Stimulated activated CD4-positive, alpha-beta T cell treated with anti-CD3 and anti-CD28 coated beads, Interleukin-4, amount 100 ng/mL, for 4 hours (primary cell): ENCODE measurements around the gene CHSY1.

Experiments
- DNase-seq, 2 experiments: peaks; one replicate each; pipeline ENCODE4 v3.0.0-alpha.2; 2020

The CHSY1 gene

DNA sequence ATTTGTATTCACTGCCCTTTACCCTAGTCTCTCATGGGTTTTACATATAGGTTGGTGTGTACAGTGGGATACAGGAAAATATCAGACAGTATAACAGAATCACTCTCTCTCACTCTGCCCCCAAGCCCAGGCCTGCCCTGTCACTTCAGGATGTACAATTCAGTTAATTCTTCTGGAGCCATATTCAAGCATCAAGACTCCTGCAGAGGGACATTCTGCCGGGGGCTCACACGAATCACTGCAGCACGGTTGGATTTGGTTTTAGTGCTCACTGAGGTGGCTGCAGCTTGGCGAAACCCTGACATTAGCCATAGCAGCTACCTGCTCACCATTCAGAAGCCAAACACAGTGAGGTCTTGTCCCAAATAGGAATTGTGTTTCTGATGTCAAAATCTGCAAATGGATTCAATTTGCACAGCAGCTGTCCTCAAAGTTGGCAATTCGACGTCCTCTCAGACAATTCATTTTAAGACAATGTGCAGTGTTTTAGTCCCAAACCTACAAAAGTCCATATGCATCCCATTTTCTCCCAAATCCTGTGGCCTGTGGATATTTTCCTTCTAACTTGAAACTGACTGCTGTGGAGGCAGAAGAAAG is 82.9 kb downstream of the CHSY1 start:
- DNase-seq = no peak

DNA sequence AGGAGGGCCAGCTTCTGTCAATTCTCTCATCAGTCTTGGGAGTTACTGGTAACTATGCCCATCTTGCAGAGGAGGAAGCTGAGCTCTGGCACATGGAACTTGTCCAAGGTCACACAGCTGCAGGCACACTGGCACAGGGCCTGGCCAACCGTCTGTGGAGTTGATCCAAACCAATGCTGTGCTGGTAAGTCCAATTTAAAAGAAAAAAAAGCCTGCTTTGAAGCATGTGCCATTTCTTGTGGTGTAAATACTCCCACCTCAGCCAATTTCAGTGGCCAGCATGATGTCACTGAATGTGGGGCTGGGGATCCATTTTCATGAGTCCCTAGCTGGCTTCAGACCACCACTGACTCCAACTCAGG is 83.4 kb downstream of the CHSY1 start:
- no peak for DNase-seq

- DNase-seq = peak; percentile 22 to 73
Measured at GRCh38 chr15:101167753-101168462, 83.9 kb downstream of the CHSY1 start.

DNA sequence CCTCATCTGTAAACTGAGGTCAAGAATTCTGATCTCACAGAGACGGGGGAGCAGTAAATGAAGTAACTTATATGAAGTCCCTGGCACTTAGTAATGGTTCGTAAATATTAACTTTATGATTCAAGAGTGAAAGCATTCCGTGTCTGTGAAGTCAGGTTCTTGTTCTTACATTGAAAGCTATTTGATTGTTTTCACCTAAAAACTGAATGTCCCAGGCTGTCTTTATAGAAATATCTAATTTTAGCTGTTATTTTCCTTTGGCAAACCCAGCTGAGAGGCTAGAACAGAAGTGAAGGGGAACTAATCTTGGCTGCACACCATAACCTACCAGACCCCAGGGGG is 84.5 kb downstream of the CHSY1 start:
- DNase-seq = no peak

DNA sequence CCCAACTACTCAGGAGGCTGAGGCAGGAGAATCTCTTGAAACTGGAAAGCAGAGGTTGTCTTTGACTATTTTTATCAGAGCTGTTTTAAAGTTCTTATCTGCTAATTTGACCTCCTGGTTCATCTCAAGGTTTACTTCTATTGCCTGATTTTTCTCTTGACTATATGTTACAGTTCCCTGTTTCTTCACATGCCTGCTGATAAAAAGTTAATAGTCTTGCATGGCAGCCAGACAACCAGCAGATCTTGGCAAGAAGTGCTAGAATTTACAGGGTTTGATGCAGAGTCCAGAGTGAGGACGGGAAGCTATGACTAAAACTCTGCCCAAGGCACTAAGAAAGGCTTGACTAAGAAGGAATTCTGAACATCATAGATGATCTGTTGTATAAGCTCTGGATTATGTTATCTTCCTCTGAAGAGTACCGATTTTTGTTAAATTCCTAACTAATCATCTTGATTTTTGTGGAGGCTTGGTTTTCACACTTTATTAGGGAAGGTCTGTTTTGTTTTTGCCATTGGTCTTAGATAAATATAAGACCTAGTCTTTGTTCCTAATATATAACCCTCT is 85.9 kb downstream of the CHSY1 start:
- no peak for DNase-seq

DNA sequence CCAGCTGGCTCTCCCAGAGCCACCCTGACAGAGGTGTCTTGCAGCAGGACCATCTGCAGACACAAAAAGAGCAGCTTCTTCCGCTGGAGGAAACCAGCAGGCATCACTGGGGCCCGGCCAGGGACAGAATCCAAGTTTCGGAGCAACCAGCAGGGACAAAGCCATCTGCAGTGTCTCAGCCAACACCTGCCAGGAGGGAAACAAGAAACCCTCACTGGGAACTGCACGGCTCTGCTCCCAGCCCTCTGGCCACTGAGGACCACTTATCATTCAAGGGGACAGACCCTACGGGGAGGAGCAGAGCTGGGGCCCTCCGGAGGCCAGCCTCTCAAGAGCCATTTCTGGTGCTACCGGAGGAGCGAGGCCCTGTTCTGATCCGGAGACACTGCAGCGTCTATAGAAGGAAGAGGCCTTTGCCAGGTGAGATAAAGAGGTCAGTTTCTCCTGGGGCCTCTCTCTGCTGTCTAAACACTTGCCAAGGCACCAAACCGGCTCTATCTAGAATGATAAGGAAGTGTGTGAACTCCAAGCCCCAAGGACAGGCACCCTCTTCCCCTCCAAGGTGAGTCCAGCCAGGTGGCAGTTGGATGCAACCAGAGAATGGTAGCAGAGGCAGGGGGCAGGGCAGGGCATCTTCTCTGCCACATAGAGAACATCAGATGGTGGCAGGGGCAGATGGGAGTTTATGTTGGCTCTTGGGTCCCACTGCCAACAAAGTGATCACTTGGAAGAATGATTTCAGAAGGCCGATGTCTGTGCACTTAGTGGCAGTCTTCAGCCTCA is 89.0 kb downstream of the CHSY1 start:
- DNase-seq = no peak

DNA sequence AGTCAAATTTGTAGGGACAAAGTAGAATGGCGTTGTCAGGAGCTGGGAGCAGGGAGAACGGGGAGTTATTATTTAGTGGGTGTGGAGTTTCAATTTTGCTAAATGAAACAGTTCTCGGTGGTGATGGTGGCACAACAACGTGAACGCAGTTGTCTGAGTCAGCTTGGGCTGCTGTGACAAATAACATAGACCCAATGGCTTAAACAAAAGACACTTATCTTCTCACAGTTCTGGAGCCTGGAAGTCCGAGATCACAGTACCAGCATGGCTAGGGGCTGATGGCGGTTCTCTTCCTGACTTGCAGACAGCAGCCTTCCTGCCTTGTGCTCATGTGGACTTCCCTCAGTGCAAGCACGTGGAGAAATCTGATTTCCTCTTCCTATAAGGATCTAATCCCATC is 90.2 kb downstream of the CHSY1 start:
- DNase-seq = no peak

- no peak for DNase-seq
Measured at GRCh38 chr15:101159936-101160815, 91.7 kb downstream of the CHSY1 start.

- peak in 1 of 2 experiments; percentile 20 for DNase-seq
Measured at GRCh38 chr15:101159096-101159935, 92.5 kb downstream of the CHSY1 start.

DNA sequence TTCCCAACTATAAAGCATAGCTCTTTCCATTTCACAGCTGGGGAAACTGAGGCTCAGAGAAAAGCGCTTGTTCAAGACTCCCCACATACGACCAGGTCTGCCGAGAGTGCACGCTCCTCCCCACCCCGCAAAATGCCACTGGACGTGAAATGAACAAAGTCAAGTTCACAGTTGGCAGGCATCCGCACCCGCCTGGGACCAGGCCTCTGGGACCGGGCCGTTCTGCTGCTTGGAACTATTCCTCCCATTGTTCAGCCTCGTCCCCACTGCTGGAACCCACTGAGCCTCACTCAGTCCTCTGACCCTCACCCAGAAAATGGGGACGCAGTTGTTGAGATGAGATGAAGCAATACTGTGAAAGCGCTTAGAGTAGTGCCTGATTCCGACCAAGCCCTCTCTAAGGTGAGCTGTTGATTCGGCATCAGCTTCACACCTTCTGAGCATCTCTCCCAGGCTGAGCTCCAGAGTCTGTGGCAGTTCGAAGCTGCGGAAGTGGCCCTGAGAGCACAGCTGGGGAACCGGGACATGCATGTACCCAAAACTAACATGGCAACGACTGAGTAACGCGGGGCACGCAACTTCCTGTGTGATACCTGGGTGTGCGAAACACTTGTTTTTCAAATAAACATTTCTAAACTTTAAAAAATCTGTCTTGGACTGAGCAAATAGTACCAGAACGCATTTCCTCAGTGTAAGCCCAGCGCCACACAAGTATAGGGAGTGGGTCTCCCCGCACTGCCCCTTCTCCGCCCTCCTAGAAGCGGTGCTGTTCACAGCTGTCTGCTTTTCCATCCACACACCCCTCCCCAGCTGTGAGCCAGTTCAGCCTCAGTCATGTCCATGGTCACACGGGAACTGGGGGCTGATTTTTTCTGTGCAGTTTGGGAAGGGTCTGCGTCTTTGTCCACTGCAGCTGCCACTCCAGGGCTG is 93.4 kb downstream of the CHSY1 start:
- no peak for DNase-seq

- no peak for DNase-seq
Measured at GRCh38 chr15:101157721-101158120, 94.1 kb downstream of the CHSY1 start.

- DNase-seq = no peak
Measured at GRCh38 chr15:101156509-101157159, 95.2 kb downstream of the CHSY1 start.

GRCh38 chr15:101156061-101156460 is 95.8 kb downstream of the CHSY1 start:
- no peak for DNase-seq

- DNase-seq = no peak
Measured at GRCh38 chr15:101153801-101154656, 97.8 kb downstream of the CHSY1 start.

DNA sequence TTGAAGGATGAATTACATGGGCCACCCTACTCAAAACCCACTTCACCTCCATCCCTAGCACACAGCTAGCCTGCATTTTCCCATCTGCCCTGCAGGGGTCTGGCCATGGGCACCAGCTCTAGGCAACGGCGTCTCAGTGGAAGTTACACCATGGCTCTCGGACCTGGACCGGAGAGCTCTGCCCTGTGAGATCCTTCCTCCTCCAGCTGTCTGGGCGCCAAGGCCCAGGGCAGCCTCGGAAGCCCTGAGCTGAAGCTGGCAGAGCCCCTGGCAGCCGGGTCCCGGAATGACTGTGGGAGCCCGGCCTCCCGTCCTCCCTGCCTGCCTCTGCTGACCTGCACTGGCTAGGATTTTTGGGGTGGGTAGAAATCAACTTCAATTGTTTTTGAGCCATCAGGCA is 98.9 kb downstream of the CHSY1 start:
- DNase-seq = no peak

DNA sequence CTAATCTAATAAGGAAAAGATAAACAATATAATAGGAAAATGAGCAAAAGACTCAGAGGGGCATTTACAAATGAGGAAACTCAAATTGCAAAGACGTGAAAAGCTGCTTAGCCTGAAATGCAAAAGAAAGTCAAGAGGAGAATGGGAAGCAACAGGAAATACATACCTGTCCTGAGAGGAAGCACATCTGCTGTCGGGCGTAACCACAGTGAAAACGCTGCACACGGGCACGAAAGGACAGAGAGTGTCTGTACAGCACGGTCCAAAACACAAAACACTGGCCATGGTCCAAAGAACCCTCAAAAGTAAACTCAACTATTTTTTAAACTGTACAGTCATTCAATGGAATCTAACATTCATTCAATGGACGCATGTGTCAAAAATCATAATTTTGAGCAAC is 100.6 kb downstream of the CHSY1 start:
- DNase-seq = no peak

GRCh38 chr15:101150723-101151040 is 101.2 kb downstream of the CHSY1 start:
- no peak for DNase-seq

DNA sequence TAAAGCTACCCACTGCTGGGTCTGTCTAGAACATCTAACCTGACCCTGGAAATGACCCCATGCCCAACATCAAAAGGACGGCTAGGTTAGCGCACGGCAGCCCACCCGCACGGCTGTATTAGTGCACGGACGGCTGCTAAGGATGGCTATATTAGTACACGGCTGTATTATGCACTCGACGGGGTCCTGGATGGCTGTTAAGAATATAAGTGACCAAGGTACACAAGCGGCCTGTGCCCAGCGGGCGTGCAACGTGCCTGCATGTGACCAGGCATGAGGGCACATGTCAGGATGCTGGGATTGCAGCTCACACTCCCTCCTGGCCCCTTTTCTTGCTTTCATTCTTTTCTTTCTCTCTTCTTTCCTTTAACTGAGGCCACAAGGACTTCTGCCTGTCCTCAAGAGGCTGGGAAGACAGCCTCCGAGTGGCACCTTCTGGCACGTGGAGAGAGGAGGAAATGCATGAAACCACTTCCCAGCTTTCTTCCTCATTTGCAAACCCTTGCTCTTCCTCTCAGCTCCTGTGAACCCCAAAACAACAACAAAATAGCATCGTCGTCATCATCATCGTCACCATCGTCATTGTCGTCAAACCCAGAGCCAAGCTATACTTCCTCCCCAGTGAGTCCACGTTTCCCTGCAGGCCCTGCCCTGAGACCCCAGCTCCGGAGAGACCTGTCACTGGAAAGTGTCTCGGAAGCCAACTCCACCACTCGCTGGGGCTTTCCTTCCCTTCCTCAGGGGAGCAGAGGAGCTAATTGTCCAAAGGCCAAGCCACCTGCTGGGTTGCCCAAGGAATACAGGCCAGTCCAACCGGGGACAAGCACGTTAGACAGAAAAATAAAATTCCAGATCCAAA is 101.8 kb downstream of the CHSY1 start:
- DNase-seq = no peak
